Urinary bladder (tissue), 4 donors: ENCODE measurements around the gene CNTLN. TPM values are rescaled to one million over a fixed set of nuclear protein-coding genes. Genes with fewer than 3 reads are reported as not detected.
"Not testable (repeated sequence)": the region's sequence is repeated elsewhere in the genome, so short reads cannot be mapped to it uniquely, and the experiment has no call there.

Experiments
- DNase-seq: peaks from one replicate; pipeline ENCODE4 v3.0.0-alpha.2; 2015; ENCODE audit errors: extremely low spot score
- H3K27ac ChIP-seq: one replicate; pipeline ENCODE4 v1.5.1; 2013; ENCODE audit warnings: low read depth, mild to moderate bottlenecking, moderate library complexity
- H3K36me3 ChIP-seq: one replicate; pipeline ENCODE4 v1.6.1; 2013; ENCODE audit warnings: mild to moderate bottlenecking, moderate library complexity; ENCODE audit not compliant: insufficient read depth
- H3K4me1 ChIP-seq: one replicate; pipeline ENCODE4 v1.6.1; 2013; ENCODE audit warnings: mild to moderate bottlenecking, moderate library complexity; ENCODE audit not compliant: insufficient read depth
- H3K4me3 ChIP-seq: one replicate; pipeline ENCODE4 v1.5.1; 2013; ENCODE audit warnings: low read depth, low read length
- WGBS: extraction: QIAGEN DNeasy Blood & Tissue Kit; methylation state at CpG from one replicate; pipeline ENCODE4 v1.1.7; 2013; 5-methylcytosine and 5-hydroxymethylcytosine counted together
- polyA plus RNA-seq: library from polyadenylated mRNA; stranded (reverse); fragments of 200-250 nt; gene quantifications from one replicate; pipeline ENCODE4 v1.2.3, GENCODE V29; 2013
- total RNA-seq: library from RNA; depleted of rRNA; stranded (reverse); fragments of >200 nt; gene quantifications from one replicate; pipeline ENCODE4 v1.2.3, GENCODE V29; 2014
- donor health status: healthy with polysubstance abuse.
- donor health status: healthy.

CNTLN gene
- total and polyA plus RNA-seq, 2 donors: 6.7 to 49.3 TPM

- H3K36me3 ChIP-seq: no peaks in the 10 kb centered on the region
- H3K27ac ChIP-seq: no peak overlapping the region
- 100% methylated on average over 1 of the region's 1 CpG for WGBS
- no peak for DNase-seq
- no peak overlapping the region for H3K4me3 ChIP-seq
- H3K4me1 ChIP-seq: no peaks in the 10 kb centered on the region
Observed at GRCh38 chr9:17486396-17486795, 351.6 kb downstream of the CNTLN start.

GRCh38 chr9:17487467-17487866 is 352.6 kb downstream of the CNTLN start:
- Histone ChIP-seq H3K27ac (no peak overlapping the region), H3K4me3 (no peak overlapping the region), H3K36me3 (no peaks in the 10 kb centered on the region), H3K4me1 (no peaks in the 10 kb centered on the region)
- 79% methylated on average over 6 of the region's 6 CpGs for WGBS
- DNase-seq: no peak

- WGBS: 97% methylated on average over 2 of the region's 2 CpGs
- Histone ChIP-seq H3K27ac (no peak overlapping the region), H3K4me3 (no peak overlapping the region), H3K36me3 (no peaks in the 10 kb centered on the region), H3K4me1 (no peaks in the 10 kb centered on the region)
- no peak for DNase-seq
Observed at GRCh38 chr9:17488662-17489061, 353.8 kb downstream of the CNTLN start.

GRCh38 chr9:17490110-17490509 is 355.3 kb downstream of the CNTLN start:
- WGBS: 84% methylated on average over 1 of the region's 1 CpG
- H3K36me3 ChIP-seq: no peaks in the 10 kb centered on the region
- H3K4me3 ChIP-seq: no peak overlapping the region
- H3K27ac ChIP-seq: no peak overlapping the region
- DNase-seq: no peak
- H3K4me1 ChIP-seq: no peaks in the 10 kb centered on the region

- Histone ChIP-seq H3K27ac (no peak overlapping the region), H3K4me3 (no peak overlapping the region), H3K4me1 (no peaks in the 10 kb centered on the region), H3K36me3 (no peaks in the 10 kb centered on the region)
- DNase-seq: no peak
- 97% methylated on average over 1 of the region's 1 CpG for WGBS
Observed at GRCh38 chr9:17491780-17492179, 356.9 kb downstream of the CNTLN start.

- WGBS: 91% methylated on average over 3 of the region's 3 CpGs
- H3K36me3 ChIP-seq: no peaks in the 10 kb centered on the region
Observed at GRCh38 chr9:17503196-17503595, 368.4 kb downstream of the CNTLN start.

GRCh38 chr9:17509151-17509550 is 374.3 kb downstream of the CNTLN start:
- WGBS: 96% methylated on average over 1 of the region's 1 CpG
- no peak for DNase-seq
- H3K27ac ChIP-seq: no peak overlapping the region
- H3K36me3 ChIP-seq: no peaks in the 10 kb centered on the region
- no peaks in the 10 kb centered on the region for H3K4me1 ChIP-seq
- no peak overlapping the region for H3K4me3 ChIP-seq

More at GRCh38 chr9:17503196-17503595, 368.4 kb downstream of the CNTLN start:
- DNase-seq: no peak
- Histone ChIP-seq H3K4me1 (no peaks in the 10 kb centered on the region), H3K4me3 (no peak overlapping the region), H3K27ac (no peak overlapping the region)

- H3K4me3 ChIP-seq: no peak overlapping the region
- H3K4me1 ChIP-seq: no peaks in the 10 kb centered on the region
- no peaks in the 10 kb centered on the region for H3K36me3 ChIP-seq
- no peak overlapping the region for H3K27ac ChIP-seq
- no peak for DNase-seq
- 96% methylated on average over 1 of the region's 1 CpG for WGBS
Observed at GRCh38 chr9:17509701-17510100, 374.9 kb downstream of the CNTLN start.

- Histone ChIP-seq H3K4me1 (no peaks in the 10 kb centered on the region), H3K4me3 (no peak overlapping the region), H3K36me3 (no peaks in the 10 kb centered on the region), H3K27ac (no peak overlapping the region)
- 27% methylated on average over 4 of the region's 4 CpGs for WGBS
- no peak for DNase-seq
Observed at GRCh38 chr9:17519761-17520160, 384.9 kb downstream of the CNTLN start.

GRCh38 chr9:17520268-17521064 is 385.6 kb downstream of the CNTLN start:
- Histone ChIP-seq H3K27ac (no peak overlapping the region), H3K4me3 (no peak overlapping the region), H3K4me1 (no peaks in the 10 kb centered on the region), H3K36me3 (no peaks in the 10 kb centered on the region)
- 81% methylated on average over 5 of the region's 5 CpGs for WGBS
- no peak for DNase-seq

GRCh38 chr9:17521100-17521855 is 386.4 kb downstream of the CNTLN start:
- no peak for DNase-seq
- WGBS: 83% methylated on average over 3 of the region's 3 CpGs
- H3K4me1 ChIP-seq: no peaks in the 10 kb centered on the region

GRCh38 chr9:17526726-17527125 is 391.9 kb downstream of the CNTLN start:
- DNase-seq, H3K4me3 ChIP-seq, H3K36me3 ChIP-seq, H3K4me1 ChIP-seq, H3K27ac ChIP-seq: not testable (repeated sequence)
- WGBS: 92% methylated on average over 7 of the region's 7 CpGs

More at GRCh38 chr9:17521100-17521855, 386.4 kb downstream of the CNTLN start:
- H3K27ac ChIP-seq: no peak overlapping the region
- H3K4me3 ChIP-seq: no peak overlapping the region
- no peaks in the 10 kb centered on the region for H3K36me3 ChIP-seq

- Histone ChIP-seq H3K36me3 (no peaks in the 10 kb centered on the region), H3K27ac (no peak overlapping the region)
- DNase-seq: peak; percentile 5
Observed at GRCh38 chr9:17528859-17529258, 394.0 kb downstream of the CNTLN start.

GRCh38 chr9:17531642-17532254 is 396.9 kb downstream of the CNTLN start:
- Histone ChIP-seq H3K4me1 (no peaks in the 10 kb centered on the region), H3K36me3 (no peaks in the 10 kb centered on the region), H3K27ac (no peak overlapping the region), H3K4me3 (no peak overlapping the region)
- peak; percentile 26 for DNase-seq
- WGBS: 48% methylated on average over 10 of the region's 10 CpGs

More at GRCh38 chr9:17528859-17529258, 394.0 kb downstream of the CNTLN start:
- Histone ChIP-seq H3K4me3 (no peak overlapping the region), H3K4me1 (no peaks in the 10 kb centered on the region)
